ENCODE results near the gene NRARP. TPM values are rescaled to one million over a fixed set of nuclear protein-coding genes. Genes with fewer than 3 reads are reported as not detected.

The NRARP gene
- polyA plus RNA-seq, 3 donors: 15.4 TPM; not detected in 2

DNA sequence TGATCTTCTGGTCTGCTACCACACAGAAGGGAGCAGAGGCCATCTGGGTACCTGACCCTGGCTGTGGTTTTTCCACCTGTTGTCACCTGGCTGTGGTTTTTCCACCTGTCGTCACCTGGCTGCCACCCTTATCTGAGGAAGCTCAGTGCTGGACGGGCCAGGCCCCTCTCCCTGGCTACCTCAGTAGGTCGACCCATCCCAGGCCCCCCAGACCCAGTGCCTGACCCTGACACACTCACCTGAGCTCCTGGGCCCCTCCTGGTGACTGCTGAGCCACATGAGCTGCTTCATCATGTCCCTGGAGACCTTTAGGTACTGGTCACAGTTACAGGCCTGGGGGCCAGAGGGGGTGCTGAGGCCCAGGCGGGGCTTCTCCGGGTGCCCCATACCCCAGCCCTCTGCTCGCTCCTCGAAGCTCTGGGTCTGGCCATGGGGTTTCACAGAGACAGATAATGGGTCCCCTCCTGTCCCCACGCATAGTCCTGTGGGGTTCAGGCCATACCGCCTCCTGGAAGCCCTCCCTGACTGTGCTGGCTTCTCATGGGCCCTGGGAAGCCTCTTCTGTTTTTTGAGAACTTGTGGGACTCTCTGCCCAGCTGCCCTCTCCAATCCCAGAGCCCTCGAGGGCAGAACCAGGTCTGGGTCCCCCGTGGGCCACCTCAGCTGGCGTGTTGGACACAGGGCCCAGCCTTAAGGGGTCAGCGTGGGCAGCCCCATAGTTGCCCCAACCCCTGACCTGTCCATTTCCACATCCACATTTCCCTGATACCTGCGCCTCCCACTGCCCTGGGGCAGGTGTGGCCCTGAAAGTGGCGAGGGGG lies 7.5 kb upstream of the NRARP start:
- H3K4me3 Mint-ChIP-seq: no peak overlapping the region
- intact Hi-C loops (cut with micrococcal nuclease): loop anchor here in 1 of 2 donors (5.0 kb wide), 1 partner anchor 98 kb away; no protein-coding TSS in a partner anchor

DNA sequence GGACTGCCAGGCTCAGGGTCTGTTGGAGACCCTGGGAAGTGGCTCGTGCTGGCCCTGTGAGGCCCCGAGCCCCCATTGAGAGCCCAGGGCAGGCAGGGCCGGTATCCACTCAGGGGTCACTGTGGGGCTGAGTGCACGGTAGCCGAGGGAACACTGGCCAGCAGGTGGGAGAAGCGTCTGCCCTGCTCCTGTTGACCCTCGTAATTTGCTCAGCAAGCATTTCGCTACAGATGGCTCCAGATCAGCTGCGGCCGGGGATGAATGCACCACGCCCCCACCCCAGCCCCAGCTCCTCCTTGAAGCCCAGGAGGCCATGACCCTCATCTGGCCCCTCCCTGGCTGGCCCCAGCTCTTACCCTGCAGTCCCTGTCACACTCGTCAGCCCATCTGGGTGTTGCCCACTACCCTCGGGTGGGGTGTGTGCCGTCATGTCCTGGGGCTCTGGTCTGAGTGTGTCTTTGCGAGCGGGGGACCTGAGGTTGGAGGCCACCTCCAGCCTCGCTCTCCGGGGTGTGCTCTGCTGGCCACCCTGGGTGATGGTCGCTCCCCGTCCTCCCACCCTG lies 6.1 kb upstream of the NRARP start:
- no peak for DNase-seq
- Mint-ChIP-seq H3K27ac (no peak overlapping the region), H3K4me1 (peaks cover 13% of the 10 kb centered on the region), H3K36me3 (no peaks in the 10 kb centered on the region), H3K9me3 (peaks cover 0 to 5% (median 2%) of the 10 kb centered on the region in 7 donors), H3K4me3 (peak overlapping the region in 1 of 2 donors; percentile 57), H3K27me3 (ENCODE audit: low read depth in 3 of 3) (peaks cover 42 to 60% (median 48%) of the 10 kb centered on the region in 3 donors)
- Histone ChIP-seq H3K4me3 (replicated peaks in 1 of 3; ENCODE audit: low read depth in 2 of 3, low read length in 3 of 3) (no peak overlapping the region), H2AFZ (ENCODE audit: insufficient read depth, low read depth, low read length, poor library complexity, severe bottlenecking) (no peak overlapping the region), H3K9ac (ENCODE audit: insufficient read depth, low read length, poor library complexity, severe bottlenecking) (no peak overlapping the region), H3K27ac (ENCODE audit: low read depth in 1 of 2, low read length in 2 of 2) (no peak overlapping the region), H3K79me2 (ENCODE audit: insufficient read depth, low read length) (no peaks in the 10 kb centered on the region), H3K36me3 (replicated peaks in 1 of 2; ENCODE audit: control insufficient read depth in 1 of 2, insufficient read depth in 2 of 2, low read length in 2 of 2) (no peaks in the 10 kb centered on the region), H3K9me3 (replicated peaks in 1 of 2; ENCODE audit: control insufficient read depth in 1 of 2, insufficient read depth in 1 of 2, low read length in 2 of 2) (peaks cover 0 to 3% of the 10 kb centered on the region in 2 donors), H3K4me1 (ENCODE audit: control insufficient read depth in 1 of 2, insufficient read depth in 2 of 2, low read length in 2 of 2) (peaks cover 24 to 27% of the 10 kb centered on the region in 2 donors), H3K4me2 (replicated peaks; ENCODE audit: extremely low read depth, low read length, poor library complexity, severe bottlenecking) (no peak overlapping the region), H3K27me3 (ENCODE audit: control insufficient read depth in 2 of 2, insufficient read depth in 2 of 2, low read length in 2 of 2) (peaks cover 14 to 48% of the 10 kb centered on the region in 2 donors), H4K20me1 (ENCODE audit: insufficient read depth, low read length) (no peaks in the 10 kb centered on the region)
- TF ChIP-seq, protein P1, sequence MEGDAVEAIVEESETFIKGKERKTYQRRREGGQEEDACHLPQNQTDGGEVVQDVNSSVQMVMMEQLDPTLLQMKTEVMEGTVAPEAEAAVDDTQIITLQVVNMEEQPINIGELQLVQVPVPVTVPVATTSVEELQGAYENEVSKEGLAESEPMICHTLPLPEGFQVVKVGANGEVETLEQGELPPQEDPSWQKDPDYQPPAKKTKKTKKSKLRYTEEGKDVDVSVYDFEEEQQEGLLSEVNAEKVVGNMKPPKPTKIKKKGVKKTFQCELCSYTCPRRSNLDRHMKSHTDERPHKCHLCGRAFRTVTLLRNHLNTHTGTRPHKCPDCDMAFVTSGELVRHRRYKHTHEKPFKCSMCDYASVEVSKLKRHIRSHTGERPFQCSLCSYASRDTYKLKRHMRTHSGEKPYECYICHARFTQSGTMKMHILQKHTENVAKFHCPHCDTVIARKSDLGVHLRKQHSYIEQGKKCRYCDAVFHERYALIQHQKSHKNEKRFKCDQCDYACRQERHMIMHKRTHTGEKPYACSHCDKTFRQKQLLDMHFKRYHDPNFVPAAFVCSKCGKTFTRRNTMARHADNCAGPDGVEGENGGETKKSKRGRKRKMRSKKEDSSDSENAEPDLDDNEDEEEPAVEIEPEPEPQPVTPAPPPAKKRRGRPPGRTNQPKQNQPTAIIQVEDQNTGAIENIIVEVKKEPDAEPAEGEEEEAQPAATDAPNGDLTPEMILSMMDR (IDR thresholded peaks at IDR 0.05): no peak
- WGBS (ENCODE audit: insufficient coverage): 76% methylated on average over 17 of the region's 20 CpGs
- intact Hi-C loops (cut with micrococcal nuclease): loop anchor here in 1 of 2 donors (5.0 kb wide), 1 partner anchor 99 kb away; no protein-coding TSS in a partner anchor

More for the DNA sequence above, 7.5 kb upstream of the NRARP start:
- peaks cover 10 to 36% of the 10 kb centered on the region in 2 donors for H3K27me3 ChIP-seq (ENCODE audit: control insufficient read depth in 2 of 2, insufficient read depth in 2 of 2, low read length in 2 of 2)
- H3K4me1 Mint-ChIP-seq: peaks cover 13% of the 10 kb centered on the region
- H3K4me3 ChIP-seq (replicated peaks in 1 of 3; ENCODE audit: low read depth in 2 of 3, low read length in 3 of 3): no peak overlapping the region
- DNase-seq: no peak
- H3K79me2 ChIP-seq (ENCODE audit: insufficient read depth, low read length): no peaks in the 10 kb centered on the region
- no peak overlapping the region for H3K9ac ChIP-seq (ENCODE audit: insufficient read depth, low read length, poor library complexity, severe bottlenecking)
- H4K20me1 ChIP-seq (ENCODE audit: insufficient read depth, low read length): no peaks in the 10 kb centered on the region
- peak overlapping the region in 1 of 7 donors; percentile 11 for H3K27ac Mint-ChIP-seq
- no peak overlapping the region for H2AFZ ChIP-seq (ENCODE audit: insufficient read depth, low read depth, low read length, poor library complexity, severe bottlenecking)
- no peak overlapping the region for H3K27ac ChIP-seq (ENCODE audit: low read depth in 1 of 2, low read length in 2 of 2)
- WGBS (ENCODE audit: insufficient coverage): 90% methylated on average over 14 of the region's 15 CpGs
- TF ChIP-seq, protein P1 (IDR thresholded peaks at IDR 0.05): no peak
- H3K9me3 ChIP-seq (replicated peaks in 1 of 2; ENCODE audit: control insufficient read depth in 1 of 2, insufficient read depth in 1 of 2, low read length in 2 of 2): peaks cover 0 to 3% of the 10 kb centered on the region in 2 donors
- H3K9me3 Mint-ChIP-seq: peaks cover 0 to 5% (median 1%) of the 10 kb centered on the region in 7 donors
- peaks cover 33 to 45% (median 39%) of the 10 kb centered on the region in 3 donors for H3K27me3 Mint-ChIP-seq (ENCODE audit: low read depth in 3 of 3)
- H3K4me2 ChIP-seq (replicated peaks; ENCODE audit: extremely low read depth, low read length, poor library complexity, severe bottlenecking): no peak overlapping the region
- H3K36me3 Mint-ChIP-seq: no peaks in the 10 kb centered on the region
- peaks cover 24 to 26% of the 10 kb centered on the region in 2 donors for H3K4me1 ChIP-seq (ENCODE audit: control insufficient read depth in 1 of 2, insufficient read depth in 2 of 2, low read length in 2 of 2)
- H3K36me3 ChIP-seq (replicated peaks in 1 of 2; ENCODE audit: control insufficient read depth in 1 of 2, insufficient read depth in 2 of 2, low read length in 2 of 2): no peaks in the 10 kb centered on the region
